ENCODE data around the gene ZNF735. TPM values are rescaled to one million over a fixed set of nuclear protein-coding genes. Genes with fewer than 3 reads are reported as not detected.
"Not testable (repeated sequence)": the region's sequence is repeated elsewhere in the genome, so short reads cannot be mapped to it uniquely, and the experiment has no call there.

ZNF735 gene
- not detected in 2 replicates for polyA plus RNA-seq (2011; rRNA removed)
- not detected in 2 replicates for polyA minus RNA-seq (2011; rRNA and poly(A)+ RNA removed)

- TF ChIP-seq, protein P1, sequence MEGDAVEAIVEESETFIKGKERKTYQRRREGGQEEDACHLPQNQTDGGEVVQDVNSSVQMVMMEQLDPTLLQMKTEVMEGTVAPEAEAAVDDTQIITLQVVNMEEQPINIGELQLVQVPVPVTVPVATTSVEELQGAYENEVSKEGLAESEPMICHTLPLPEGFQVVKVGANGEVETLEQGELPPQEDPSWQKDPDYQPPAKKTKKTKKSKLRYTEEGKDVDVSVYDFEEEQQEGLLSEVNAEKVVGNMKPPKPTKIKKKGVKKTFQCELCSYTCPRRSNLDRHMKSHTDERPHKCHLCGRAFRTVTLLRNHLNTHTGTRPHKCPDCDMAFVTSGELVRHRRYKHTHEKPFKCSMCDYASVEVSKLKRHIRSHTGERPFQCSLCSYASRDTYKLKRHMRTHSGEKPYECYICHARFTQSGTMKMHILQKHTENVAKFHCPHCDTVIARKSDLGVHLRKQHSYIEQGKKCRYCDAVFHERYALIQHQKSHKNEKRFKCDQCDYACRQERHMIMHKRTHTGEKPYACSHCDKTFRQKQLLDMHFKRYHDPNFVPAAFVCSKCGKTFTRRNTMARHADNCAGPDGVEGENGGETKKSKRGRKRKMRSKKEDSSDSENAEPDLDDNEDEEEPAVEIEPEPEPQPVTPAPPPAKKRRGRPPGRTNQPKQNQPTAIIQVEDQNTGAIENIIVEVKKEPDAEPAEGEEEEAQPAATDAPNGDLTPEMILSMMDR (IDR thresholded peaks at IDR 0.05; ENCODE audit: insufficient read depth, low read depth, low read length), result no peak
- CTCF ChIA-PET, result no interaction called here
- Histone ChIP-seq H3K4me3 (ENCODE audit: low read depth, low read length) (no peak within 1 kb of the TSS), H3K27me3 (ENCODE audit: control insufficient read depth, insufficient read depth, low read length) (no peaks in the 10 kb centered on the region), H3K36me3 (ENCODE audit: control insufficient read depth, insufficient read depth, low read length) (no peaks in the 10 kb centered on the region)
- POLR2A ChIA-PET, result no interaction called here
- DNase-seq (ENCODE audit: low read depth), result no peak
Measured at GRCh38 chr7:64206903-64207302, at the start of gene ZNF735. Gene ZNF735, plus strand, starts transcription at chr7:64207203. Its CDS starts 0 bp downstream, at chr7:64207203.

GRCh38 chr7:64170974-64171373 is 36.0 kb upstream of the ZNF735 start:
- POLR2A ChIA-PET; H3K36me3 ChIP-seq (ENCODE audit: control insufficient read depth, insufficient read depth, low read length); H3K27me3 ChIP-seq (ENCODE audit: control insufficient read depth, insufficient read depth, low read length); H3K4me3 ChIP-seq (ENCODE audit: low read depth, low read length); DNase-seq (ENCODE audit: low read depth); CTCF ChIA-PET: not testable (repeated sequence)

DNA sequence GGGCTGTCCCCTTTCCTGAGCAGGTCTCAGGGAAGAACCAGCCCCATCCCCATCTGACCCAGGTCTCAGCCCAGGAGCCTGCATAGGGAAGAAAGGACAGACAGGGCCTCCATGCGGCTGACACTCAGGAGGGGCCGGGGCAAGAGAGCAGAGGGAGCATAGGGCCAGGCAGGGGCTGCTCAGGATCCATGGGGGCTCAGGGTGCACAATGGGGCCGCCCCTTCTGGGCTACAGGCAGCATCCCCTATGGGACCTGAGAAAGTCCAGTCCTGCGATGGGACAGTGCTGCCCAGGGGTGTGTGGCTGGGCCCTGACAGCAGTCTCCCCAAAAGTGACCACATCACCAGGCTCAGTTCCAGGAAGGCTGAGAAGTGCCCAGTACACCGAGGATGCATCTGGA is 32.7 kb upstream of the ZNF735 start:
- ChIA-PET POLR2A (no interaction called here), CTCF (no interaction called here)
- H3K36me3 ChIP-seq (ENCODE audit: control insufficient read depth, insufficient read depth, low read length), result no peaks in the 10 kb centered on the region
- no peak overlapping the region for H3K4me3 ChIP-seq (ENCODE audit: low read depth, low read length)
- no peaks in the 10 kb centered on the region for H3K27me3 ChIP-seq (ENCODE audit: control insufficient read depth, insufficient read depth, low read length)
- TF ChIP-seq, protein P1 (IDR thresholded peaks at IDR 0.05; ENCODE audit: insufficient read depth, low read depth, low read length), result no peak
- no peak for DNase-seq (ENCODE audit: low read depth)

DNA sequence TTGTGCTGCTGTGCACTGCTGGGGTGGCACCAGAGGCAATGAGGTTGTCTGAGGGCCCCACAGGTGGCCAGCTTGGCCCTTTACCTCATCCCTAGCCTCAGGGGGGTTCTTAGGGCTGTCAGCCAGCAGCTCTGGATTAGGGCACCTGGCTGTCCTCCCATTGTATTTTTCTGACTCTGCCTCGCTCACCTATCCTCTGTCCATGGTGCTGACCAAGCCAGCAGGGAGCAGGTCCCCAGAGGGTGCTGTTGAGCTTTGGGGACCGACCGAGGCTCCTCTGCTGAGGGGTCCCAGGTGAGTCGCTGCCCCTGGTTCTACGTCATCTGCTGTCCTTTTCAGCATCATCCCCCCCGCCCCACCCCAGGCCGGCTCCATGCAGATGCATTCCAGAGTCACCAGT is 32.1 kb upstream of the ZNF735 start:
- TF ChIP-seq, protein P1 (IDR thresholded peaks at IDR 0.05; ENCODE audit: insufficient read depth, low read depth, low read length), result no peak
- POLR2A ChIA-PET, result no interaction called here
- no peak overlapping the region for H3K4me3 ChIP-seq (ENCODE audit: low read depth, low read length)
- no peaks in the 10 kb centered on the region for H3K36me3 ChIP-seq (ENCODE audit: control insufficient read depth, insufficient read depth, low read length)
- no peaks in the 10 kb centered on the region for H3K27me3 ChIP-seq (ENCODE audit: control insufficient read depth, insufficient read depth, low read length)
- DNase-seq (ENCODE audit: low read depth), result no peak
- CTCF ChIA-PET, result no interaction called here

DNA sequence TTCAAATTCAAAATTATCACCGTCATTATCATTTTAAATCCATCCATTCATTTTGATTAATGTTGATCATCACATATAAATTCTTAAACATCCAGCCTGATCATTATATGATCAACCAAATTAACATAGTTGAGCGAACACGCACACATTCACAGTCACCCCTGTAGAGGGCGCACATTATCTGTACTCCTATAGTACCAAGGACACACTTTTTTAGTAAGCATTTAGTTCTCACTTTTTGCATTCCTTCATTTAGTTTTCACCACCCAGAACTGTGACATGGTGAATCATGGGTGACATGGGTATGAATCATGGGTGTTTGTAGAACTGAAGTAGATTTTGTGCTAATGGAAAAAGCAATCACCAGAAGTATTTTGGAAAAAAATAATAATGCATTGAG is 26.0 kb upstream of the ZNF735 start:
- DNase-seq (ENCODE audit: low read depth), result no peak
- no peaks in the 10 kb centered on the region for H3K36me3 ChIP-seq (ENCODE audit: control insufficient read depth, insufficient read depth, low read length)
- no peaks in the 10 kb centered on the region for H3K27me3 ChIP-seq (ENCODE audit: control insufficient read depth, insufficient read depth, low read length)
- ChIA-PET POLR2A (no interaction called here), CTCF (no interaction called here)
- no peak overlapping the region for H3K4me3 ChIP-seq (ENCODE audit: low read depth, low read length)
- TF ChIP-seq, protein P1 (IDR thresholded peaks at IDR 0.05; ENCODE audit: insufficient read depth, low read depth, low read length), result 0 out of 2 replicates have a peak, but pooled peaks have one; percentile 14

DNA sequence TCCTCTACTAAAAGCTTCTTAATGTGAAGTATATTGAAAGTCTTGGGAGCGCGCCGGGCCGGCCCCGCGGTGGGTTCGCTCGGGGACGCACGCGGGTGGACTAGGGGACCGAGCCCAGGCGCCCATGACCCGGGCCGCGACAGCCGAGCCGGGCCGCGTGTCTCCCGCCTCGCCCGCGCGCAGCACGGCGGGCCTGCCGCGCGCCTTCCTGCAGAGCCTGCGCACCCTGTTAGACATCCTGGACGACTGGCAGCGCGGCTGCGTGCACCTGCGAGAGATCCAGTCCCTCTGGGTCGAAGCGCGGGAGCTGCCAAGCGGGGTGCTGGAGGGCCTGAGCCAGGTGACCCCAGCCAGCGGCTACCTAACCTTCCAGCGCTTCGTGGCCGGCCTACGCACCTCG is 25.4 kb upstream of the ZNF735 start:
- DNase-seq (ENCODE audit: low read depth), result no peak
- Histone ChIP-seq H3K4me3 (ENCODE audit: low read depth, low read length) (no peak overlapping the region), H3K36me3 (ENCODE audit: control insufficient read depth, insufficient read depth, low read length) (no peaks in the 10 kb centered on the region), H3K27me3 (ENCODE audit: control insufficient read depth, insufficient read depth, low read length) (no peaks in the 10 kb centered on the region)
- TF ChIP-seq, protein P1 (IDR thresholded peaks at IDR 0.05; ENCODE audit: insufficient read depth, low read depth, low read length), result no peak
- POLR2A ChIA-PET, result no interaction called here
- CTCF ChIA-PET, result interaction anchor here (0.6 kb wide), 1 partner anchor 445 kb away, joined by 3 read pairs; no protein-coding TSS in a partner anchor
